ENCODE results near the gene ARSH. TPM values are rescaled to one million over a fixed set of nuclear protein-coding genes. Genes with fewer than 3 reads are reported as not detected.

ARSH gene
- total RNA-seq, 1 donor from 2014 or later, result not detected

- ChIA-PET POLR2A (interaction anchor here (0.7 kb wide), 1 partner anchor 16 kb away, joined by 3 read pairs; no protein-coding TSS in a partner anchor), CTCF (no interaction called here)
- intact Hi-C loops (cut with micrococcal nuclease), result no loop called here
- Mint-ChIP-seq H3K36me3 (ENCODE audit: low read depth) (no peaks in the 10 kb centered on the region), H3K4me3 (no peak overlapping the region), H3K9me3 (no peaks in the 10 kb centered on the region), H3K27me3 (no peaks in the 10 kb centered on the region), H3K27ac (no peak overlapping the region), H3K4me1 (no peaks in the 10 kb centered on the region)
- DNase-seq (no peak), ATAC-seq (ENCODE audit: low read depth) (no peak)
- no peak for TF ChIP-seq CTCF (IDR thresholded peaks at IDR 0.05)
Measured at GRCh38 chrX:3066555-3066954, 60.2 kb downstream of the ARSH start.

GRCh38 chrX:3075959-3076358 lies 69.6 kb downstream of the ARSH start:
- TF ChIP-seq CTCF (IDR thresholded peaks at IDR 0.05), result no peak
- no peaks in the 10 kb centered on the region for H3K36me3 Mint-ChIP-seq (ENCODE audit: low read depth)
- no peak overlapping the region for H3K27ac Mint-ChIP-seq
- DNase-seq (no peak), ATAC-seq (ENCODE audit: low read depth) (no peak)
- intact Hi-C loops (cut with micrococcal nuclease), result no loop called here
- H3K4me1 Mint-ChIP-seq, result no peaks in the 10 kb centered on the region
- POLR2A ChIA-PET, result no interaction called here
- no peaks in the 10 kb centered on the region for H3K27me3 Mint-ChIP-seq
- CTCF ChIA-PET, result no interaction called here
- H3K4me3 Mint-ChIP-seq, result no peak overlapping the region
- H3K9me3 Mint-ChIP-seq, result no peaks in the 10 kb centered on the region

GRCh38 chrX:3076416-3076991 lies 70.2 kb downstream of the ARSH start:
- no peak for DNase-seq
- no peaks in the 10 kb centered on the region for H3K36me3 Mint-ChIP-seq (ENCODE audit: low read depth)
- H3K9me3 Mint-ChIP-seq, result no peaks in the 10 kb centered on the region
- intact Hi-C loops (cut with micrococcal nuclease), result no loop called here
- POLR2A ChIA-PET, result no interaction called here
- H3K4me3 Mint-ChIP-seq, result no peak overlapping the region
- CTCF ChIA-PET, result no interaction called here
- ATAC-seq (ENCODE audit: low read depth), result no peak
- no peak overlapping the region for H3K27ac Mint-ChIP-seq
- no peaks in the 10 kb centered on the region for H3K4me1 Mint-ChIP-seq
- TF ChIP-seq CTCF (IDR thresholded peaks at IDR 0.05), result no peak
- H3K27me3 Mint-ChIP-seq, result no peaks in the 10 kb centered on the region

Other genes starting within 250 kb of the ARSH start
- gene GYG2, start 177.6 kb upstream of the ARSH start, total RNA-seq, result not detected in 2 replicates
- 6.1 and 8.0 TPM in 2 replicates for gene ARSD, start 77.2 kb upstream of the ARSH start, total RNA-seq
- not detected in 2 replicates for gene ARSF, start 34.9 kb downstream of the ARSH start, total RNA-seq